D341Med (cell line): Measurements from ENCODE around the gene TEN1.
"Not testable (repeated sequence)": the region's sequence is repeated elsewhere in the genome, so short reads cannot be mapped to it uniquely, and the experiment has no call there.

ENCODE experiments used
- DNase-seq: peaks from one replicate; pipeline ENCODE4 v3.0.0; 2012; ENCODE audit warnings: low spot score

The TEN1 gene

DNA sequence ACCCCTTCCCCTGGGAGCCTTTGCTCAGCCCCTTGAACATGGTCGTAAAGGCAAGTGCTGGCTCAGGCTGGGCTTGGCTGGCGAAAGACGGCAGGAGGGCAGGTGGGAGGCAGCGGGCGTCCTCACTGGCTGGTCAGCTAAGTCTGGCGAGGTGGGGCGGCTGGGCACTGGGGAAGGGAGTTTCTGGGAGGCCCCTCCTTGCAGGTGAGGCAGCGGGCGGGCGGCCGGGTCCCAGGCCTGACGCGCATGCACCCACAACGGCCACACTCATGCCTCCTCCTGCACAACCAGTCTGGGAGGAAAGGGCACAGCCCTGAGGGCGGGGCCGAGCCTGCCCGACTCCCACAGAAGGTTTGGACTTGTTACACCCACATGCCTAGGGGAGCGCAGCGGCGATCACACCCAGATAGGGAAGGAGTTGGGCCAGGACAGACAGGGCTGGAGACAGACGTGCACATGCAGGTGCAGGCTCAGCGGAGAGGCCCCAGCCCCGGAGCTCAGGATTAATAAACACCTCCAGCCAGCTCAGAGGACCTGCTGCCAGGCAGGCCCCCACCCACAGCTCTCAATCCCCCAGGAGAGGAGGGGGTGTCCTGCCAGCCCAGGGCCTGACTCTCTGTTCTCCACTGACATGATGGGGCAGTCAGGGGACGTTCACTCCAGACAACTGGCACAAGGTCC, 48.3 kb downstream of the TEN1 start, which contains the start of gene EVPL:
Gene EVPL (minus strand): TSS at position 148 of the 681 bp plus-strand sequence. CDS start 108 bp downstream, at position 40.
- no peak for DNase-seq

DNA sequence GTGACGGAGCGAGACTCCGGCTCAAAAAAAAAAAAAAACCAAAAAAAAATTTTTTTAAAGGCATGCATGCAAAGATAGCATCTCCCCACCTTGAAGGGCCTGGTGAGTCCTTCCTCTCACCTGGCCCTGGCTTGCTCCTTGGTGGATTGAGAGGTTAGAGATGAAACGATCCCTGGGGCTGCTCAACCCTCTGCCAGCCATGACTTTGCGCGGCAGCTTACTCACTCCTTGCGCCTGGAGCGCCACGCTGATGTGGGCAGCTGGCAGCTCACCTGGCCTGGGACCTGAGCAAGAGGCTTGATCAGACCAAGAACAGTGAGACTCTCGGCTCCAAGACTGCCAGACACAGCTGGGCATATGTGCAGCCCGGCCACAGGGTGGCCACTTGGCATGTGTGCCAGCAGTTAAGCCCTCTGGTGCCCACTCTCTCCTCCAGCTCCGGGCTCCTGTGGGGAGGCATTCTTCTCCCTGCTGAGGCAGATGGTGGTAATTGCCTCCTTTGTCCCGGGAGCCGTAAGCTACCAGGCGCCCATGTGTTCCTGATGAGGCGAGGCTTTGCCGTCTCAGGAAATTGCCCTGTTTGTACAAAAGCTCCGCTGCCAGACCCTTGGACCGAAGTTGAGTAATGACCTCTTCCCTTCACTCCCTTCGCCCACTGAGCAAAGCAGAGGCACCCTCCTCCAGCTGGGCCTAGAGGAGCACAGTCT, 53.2 kb downstream of the TEN1 start:
- DNase-seq = no peak

DNA sequence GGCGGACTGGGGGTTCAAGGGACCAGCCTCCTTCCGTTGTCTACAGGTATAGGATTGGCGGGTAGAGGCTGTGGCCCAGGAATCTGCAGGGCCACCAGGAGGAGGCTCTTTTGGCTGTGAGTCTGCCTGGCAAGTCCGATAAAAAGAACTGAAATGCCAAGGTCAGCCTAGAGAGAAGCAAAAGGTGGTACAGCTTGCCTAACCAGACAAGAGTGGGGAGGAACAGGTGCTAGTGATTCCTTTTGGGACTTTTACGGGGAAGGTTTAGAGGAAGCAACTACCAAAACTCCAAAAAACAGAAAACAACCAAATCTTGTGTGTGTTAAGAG, 53.7 kb downstream of the TEN1 start:
- no peak for DNase-seq

DNA sequence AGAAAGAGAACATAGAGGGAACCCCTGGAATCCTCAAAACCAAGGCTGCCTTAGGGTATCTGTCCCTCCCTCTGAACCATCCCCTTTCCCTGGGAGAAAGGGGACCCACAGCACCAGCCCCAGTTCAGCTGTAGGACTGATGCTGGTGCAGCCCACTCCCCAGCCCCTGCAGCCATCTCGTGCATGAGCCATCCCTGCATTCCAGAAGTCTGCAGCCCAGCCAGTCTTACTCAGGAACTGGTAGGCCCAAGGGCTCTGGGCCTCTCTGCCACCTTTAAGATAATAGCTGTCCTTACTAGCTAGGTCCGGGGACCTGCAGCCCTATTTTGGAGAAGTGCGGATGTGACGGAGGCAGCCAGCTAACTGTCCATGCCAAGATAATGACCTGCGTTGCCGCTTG, 54.1 kb downstream of the TEN1 start:
- no peak for DNase-seq

DNA sequence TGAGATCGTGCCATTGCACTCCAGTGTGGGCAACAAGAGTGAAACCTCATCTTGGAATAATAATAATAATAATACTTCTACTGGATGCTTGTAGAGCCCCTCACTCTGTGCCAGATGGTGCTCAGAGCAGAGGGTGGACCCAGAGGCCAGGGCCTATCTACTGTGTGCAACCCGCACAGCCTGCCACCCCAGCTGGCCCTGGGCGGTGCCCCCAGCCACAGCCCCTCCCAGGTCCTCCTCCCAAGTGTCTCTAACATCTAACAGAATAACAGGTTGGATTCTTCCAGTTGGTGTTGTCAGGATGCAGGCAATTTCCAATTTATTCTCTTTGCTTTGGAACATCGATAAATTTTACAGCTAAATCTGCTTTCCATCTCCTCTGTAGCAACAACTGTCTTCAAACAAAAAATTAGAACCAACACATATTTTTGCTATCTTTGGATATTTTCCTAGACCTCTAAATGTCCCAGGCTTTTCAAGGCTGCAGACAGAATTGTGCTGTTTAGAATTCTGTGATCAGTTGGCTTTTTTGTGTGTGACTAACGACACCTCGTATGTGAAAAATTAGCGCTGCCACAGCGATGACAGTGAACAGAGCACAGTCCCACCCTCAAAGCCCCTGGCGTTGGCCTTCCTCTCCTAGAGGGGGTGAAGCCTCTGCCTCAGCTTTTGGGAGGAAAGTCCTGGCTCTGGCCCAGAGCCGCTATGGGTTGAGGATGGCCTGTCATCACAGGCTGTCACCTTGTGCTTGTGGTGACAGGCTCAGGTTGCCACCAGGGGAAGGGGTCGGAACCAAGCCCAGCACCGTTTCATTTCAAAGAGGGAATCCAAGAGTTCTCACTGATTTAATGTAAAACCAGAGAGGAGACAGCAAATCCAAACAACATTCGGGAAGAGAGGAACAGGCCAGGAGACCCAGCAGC, 55.6 kb downstream of the TEN1 start:
- DNase-seq = no peak

DNA sequence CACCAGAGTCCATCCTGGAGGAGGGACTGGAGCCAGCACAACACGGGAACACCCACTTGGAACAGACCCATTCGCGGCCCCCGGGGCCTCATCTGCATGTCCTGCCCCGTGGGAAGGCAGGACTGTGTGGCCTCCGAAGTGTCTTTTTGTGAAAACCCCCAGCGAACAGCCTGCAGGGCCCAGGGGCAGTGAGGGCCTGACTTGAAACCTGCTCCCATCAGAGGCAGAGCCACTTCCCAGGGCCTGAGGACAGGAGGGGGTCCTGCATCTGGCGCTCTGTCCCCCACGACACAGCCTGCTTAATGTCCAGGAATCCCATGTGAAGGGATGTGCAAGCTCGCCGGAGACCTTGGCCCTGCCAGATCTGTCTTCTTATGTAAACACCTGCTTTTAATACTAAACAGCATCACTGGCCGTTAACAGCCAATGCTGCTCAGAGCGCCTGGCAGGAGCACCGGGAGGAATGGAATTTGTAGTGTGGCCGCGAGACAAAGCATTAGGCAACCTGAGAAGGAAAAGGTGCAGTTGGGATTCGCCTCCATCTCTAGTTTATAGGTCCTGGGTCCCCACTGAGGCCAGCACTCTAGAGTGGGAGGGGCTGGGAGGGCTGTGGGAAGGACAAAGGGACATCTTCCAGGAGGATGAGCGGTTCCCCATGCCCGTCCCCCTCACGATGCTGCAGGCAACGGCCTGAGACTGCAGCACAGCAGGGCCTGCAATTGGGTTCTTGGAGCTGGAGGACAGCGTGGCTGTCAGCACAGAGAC, 57.6 kb downstream of the TEN1 start:
- no peak for DNase-seq

DNA sequence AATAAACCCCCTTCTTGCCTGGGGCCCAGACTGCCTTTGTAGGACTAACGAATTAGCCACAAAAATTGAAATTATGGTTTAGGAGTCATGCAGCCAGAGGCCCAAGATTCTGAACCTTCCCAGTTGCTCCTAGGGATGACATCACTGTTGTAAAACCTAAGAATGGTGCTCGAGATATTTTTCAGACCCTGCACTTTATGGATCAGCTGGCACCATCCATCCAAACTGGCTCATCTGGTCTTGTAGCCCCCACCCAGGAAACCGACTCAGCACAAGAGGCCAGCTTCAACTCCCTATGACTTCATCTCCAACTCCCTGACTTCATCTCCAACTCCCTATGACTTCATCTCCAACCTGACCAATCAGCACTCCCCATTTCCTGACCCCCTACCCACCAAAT, 59.0 kb downstream of the TEN1 start:
- no peak for DNase-seq

DNA sequence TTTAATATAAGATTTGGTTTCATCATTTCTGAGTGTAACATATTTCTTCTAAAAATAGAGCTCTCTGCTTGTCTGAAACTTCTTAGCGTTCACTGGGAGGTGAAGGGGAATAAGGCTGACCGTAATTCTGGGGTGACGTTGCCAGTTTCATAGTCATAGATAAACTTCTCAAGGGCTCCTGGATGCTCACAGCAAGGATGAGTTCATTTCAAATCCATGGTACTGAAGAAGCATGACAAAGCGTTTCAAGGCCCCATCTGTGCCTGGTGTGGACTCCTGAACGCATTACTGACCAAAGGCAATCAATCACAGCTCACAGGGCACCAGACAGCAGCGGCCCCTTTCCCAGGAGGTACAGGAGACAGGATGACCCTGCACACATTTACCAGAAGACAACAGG, 60.1 kb downstream of the TEN1 start:
- no peak for DNase-seq

DNA sequence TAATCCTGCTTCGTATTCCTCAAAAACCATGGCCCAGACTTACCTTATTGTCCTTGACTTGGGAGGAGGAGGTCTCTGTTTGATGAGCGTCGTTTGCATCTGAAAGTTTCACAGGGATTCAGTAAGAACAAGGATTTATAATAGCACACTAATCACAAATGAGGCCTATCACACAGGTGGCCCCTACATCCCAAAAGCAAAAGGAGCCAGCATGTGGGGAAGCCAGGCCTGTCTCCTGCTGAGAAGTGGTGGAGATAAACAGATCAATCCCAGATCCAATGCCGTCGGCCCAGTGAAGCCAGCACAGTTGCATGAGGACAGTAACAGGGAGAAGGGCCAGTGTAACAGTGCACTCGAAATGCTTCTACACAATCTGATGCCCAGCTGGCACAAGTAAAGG, 61.3 kb downstream of the TEN1 start:
- DNase-seq = no peak

DNA sequence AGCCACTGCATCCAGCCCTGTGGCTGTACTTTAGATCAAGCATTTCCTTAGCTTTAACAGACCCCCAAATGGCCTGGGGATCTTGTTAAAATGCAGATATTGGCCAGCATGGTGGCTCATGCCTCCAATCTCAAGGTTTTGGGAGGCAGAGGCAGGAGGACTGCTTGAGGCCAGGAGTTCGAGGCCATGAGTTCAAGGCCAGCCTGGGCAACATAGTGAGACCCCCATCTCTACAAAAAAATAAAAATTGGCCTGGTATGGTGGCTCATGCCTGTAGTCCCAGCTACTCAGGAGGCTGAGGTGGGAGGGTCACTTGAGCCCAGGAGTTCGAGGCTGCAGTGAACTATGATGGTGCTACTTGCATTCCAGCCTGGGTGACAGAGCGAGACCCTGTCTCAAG, 63.8 kb downstream of the TEN1 start:
- DNase-seq = not testable (repeated sequence)

DNA sequence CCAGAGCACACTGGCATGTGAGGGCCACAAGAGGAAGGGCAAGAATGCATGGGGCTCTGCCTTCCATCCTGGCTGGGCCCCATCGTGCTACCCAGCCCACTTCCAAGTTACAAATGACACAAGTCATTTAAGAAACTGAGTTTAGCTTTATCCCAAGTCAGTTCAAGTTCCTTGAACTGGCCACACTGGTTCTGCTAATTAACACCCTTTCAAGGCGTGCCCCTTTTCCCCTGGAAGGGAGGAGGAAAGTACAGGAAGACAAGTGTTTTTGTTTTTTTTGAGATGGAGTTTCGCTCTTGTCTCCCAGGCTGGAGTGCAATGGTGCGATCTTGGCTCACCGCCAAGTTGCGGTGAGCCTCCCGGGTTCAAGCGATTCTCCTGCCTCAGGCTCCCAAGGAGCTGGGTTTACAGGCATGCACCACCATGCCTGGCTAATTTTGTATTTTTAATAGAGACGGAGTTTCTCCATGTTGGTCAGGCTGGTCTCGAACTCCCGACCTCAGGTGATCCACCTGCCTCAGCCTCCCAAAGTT, 65.5 kb downstream of the TEN1 start:
- DNase-seq = not testable (repeated sequence)

DNA sequence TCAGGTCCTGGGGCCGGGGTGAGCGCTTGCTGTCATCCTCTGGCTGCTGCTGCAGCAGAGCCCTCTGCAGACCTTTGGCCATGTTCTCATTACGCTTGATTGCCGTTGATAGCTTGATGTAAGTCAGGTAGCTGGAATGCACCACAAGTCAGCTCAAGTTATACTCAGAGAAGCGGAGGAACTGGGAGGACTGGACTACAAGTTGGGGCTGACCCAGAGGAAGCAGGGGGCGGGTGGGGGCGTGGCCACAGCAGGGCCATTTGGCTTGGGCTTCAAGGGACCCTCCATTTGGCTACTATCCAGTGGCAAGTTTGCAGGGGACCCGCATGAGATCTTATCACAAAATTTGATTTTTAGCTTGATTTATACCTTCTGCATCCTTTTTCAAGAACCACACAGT, 67.0 kb downstream of the TEN1 start:
- no peak for DNase-seq

DNA sequence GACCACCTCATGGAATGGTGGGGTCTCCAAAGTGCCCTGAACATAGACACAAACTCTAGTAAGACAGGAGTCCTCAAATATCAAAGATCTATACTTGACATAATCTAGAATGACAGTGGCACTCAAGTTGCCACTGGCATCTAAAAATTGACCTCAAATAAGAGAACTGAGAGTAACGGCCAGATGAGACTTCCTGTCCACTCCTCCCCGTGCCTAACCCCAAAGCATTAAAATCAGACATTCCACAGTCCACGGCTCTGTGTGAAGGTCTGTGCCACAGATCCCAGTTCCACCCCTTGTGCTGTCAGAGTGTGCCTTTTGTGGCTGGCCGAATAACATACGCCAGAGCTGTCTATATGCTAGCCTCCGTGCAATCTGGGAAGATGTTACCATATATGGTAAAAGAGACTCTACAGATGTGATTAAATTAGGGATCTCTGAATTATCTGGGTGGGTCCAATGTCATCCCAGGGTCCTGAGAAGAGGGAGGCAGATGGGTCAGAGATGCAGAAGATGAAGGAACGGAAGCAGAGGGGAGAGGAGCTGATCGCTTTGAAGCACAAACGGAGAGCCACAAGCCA, 69.1 kb downstream of the TEN1 start:
- DNase-seq = no peak

DNA sequence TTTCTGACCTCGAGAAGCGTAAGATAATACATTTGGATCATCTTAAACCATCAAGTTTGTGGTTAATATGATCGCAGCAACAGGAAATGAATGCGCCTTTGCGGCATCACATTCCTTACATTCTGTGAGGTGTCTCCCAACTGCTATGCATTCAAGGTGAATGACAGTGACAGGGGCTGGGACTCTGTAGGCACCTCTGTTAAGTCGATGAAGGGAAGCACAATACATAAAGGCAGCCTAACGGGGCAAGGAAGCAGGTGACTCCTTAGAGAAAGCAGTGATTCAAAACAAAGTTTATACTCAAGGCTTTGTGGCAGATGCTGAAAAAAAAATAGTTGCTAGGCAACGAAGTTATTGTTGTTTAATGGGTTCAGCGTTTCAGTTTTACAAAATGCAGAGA, 69.7 kb downstream of the TEN1 start:
- DNase-seq = no peak

DNA sequence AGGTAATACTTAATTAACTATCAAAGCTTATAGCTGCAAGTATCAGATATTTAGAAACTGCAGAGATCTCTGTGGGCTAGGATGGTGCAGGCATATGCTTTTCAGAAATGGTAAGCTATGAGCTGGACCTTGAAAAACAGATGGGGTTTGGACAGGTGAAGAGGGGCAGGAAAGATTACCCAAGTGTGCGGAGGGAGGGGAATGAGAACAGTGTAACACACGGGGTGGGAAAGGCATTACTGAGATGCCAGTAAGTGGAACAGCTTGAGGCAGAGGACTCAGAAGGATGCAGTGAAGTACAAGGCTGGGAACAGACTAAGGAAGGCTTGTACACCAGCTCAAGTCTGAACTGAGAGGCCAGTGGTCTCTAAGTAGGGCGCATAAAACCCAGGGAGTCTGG, 70.2 kb downstream of the TEN1 start:
- DNase-seq = no peak

DNA sequence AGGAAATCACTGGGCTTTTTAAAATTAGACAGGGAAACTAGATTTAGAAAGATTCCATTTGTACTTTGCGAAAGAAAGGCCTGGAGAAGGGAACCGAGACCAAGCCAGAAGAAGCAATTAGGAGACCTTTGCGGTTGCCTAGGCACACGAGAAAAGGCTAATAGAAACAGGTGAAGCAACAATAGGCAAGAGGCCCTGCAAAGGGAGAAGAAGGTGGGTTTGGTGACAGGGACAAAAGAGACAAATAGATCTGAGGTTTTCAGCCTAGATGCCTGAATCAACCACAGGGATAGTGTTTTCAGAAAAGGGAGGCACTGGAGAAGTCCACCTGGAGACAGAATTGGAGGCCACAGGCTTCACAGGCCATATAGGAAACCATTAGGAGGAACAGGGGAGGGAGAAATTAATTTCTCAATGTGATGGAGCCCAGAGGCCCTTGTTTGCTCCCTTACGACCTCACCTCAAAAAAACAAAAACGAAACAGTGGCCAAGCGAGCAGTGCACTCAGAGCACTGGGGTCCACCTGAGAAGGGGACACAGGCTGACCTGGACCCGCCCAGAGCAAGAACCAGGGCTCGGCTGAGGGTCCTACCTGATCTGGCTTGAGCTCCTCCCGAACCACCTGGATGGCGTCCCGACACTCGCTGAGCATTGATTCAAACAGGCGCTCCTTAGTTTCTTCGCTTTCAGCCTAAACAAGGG, 70.9 kb downstream of the TEN1 start:
- DNase-seq = no peak
